NCI-H446 (cell line): ENCODE measurements around the gene DMKN.
"Not testable (repeated sequence)": the region's sequence is repeated elsewhere in the genome, so short reads cannot be mapped to it uniquely, and the experiment has no call there.

Source experiments
- DNase-seq, 2 experiments: peaks; one replicate each; lab custom pipeline; 2025; lab: John Stamatoyannopoulos, UW

DMKN gene

DNA sequence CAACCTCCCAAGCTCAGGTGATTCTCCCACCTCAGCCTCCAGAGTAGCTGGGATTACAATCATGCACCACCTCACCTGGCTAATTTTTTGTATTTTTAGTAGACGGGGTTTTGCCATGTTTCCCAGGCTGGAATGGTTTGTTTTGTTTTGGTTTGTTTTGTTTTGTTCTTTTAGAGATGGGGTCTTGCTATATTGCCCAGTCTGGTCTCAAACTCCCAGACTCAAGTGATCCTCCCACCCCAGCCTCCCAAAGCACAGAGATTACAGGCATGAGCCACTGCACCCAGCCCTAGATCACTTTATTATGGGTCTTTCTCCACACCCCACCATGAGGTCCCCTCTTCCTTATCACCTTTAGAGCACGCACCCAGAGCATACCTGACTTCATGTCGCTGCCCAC, 15.2 kb downstream of the DMKN start:
- no peak for DNase-seq

DNA sequence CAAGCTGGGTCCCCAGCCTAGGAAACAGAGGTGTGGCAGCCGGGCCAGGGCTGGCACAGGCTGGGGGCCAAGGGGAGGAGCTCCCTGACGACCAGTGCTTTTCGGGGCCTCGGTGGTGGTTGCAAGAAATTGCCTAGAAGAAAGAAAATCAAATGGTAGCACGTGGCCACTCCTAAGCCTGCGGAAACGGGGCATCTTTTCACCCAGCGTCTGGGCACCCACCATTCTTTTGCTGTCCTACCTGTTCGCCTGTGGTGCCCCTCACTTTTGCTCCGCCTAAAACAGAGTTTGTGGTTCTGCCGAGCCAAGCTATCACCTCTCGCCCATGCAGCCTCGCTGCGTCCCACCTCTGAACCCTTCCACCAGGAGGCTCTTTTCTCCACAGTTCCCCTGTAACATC, 16.0 kb downstream of the DMKN start:
- no peak for DNase-seq

- DNase-seq, result peak in 1 of 2 experiments; percentile 66
Measured at GRCh38 chr19:35495107-35496064, 18.1 kb downstream of the DMKN start.

- DNase-seq, result no peak
Measured at GRCh38 chr19:35493971-35494370, 19.5 kb downstream of the DMKN start.

- DNase-seq, result no peak
Measured at GRCh38 chr19:35491836-35492360, 21.6 kb downstream of the DMKN start.

- DNase-seq, result no peak
Measured at GRCh38 chr19:35490364-35490763, 23.1 kb downstream of the DMKN start, which contains the start of gene KRTDAP. KRTDAP (minus strand) TSS chr19:35490464; CDS start chr19:35490442, 22 bp downstream.

DNA sequence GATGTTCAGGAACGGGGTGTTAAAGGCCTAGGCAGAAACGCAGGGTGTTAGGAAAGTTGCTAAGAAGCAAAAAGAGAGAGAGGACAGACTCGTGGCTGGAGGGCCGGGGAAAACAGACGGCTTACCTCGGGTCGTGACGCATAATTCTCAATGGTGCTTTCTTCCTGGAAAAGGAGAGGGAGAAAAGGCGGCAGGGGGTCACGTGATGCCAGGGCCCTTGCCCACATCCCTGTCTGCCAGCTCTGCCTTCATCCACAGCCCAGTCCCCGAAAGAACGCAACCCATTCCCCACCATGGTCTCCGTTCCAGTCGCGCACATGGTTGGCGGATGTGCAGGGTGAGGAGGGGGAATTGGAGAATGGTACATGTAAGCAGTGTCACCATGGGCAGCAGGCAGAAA, 24.8 kb downstream of the DMKN start:
- no peak for DNase-seq

DNA sequence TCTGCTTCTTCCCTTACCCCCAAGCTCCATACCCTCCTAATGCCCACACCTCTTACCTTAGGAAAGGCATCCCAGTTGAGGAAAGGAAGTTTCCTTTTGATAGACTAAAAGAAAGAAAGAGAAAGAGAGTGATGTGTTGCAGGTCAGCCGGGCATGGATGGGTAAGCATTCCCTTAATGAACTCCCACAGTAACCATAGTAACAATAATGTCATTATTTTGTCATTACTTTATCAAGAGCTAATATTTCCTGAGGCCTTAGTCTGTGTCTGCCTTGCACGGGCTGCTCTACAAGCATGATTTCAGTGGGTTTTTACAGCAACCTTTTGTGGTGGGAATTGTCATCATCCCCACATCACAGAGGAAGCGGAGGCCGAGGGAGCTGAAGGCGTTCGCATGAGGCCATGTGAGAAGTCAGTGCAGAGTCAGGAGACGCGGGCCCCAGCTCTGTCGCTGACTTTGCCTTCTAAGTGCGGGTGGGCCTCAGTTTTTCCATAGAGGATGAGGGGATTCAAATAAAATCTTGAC, 25.7 kb downstream of the DMKN start:
- DNase-seq, result no peak

DNA sequence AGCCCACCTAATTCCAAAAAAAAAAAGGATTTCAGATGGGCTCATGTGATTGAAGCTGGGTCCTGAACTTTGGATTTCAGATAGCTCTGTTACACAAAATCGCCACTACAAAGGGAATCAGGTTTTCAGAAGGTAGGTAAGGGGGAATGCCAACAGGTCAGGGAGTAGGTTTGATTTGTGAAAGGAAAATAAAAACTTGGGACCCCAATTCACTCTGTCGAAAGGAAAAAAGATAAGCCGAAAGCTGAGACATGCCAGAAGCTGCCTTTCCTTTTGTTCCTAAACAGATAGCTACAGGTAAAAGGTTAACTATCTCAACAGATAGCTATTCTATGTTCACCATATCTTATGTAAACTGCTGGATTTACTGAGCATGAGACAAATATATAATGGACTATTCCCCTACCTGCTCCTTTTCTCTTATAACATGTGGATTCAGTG, 27.2 kb downstream of the DMKN start:
- DNase-seq, result no peak

- DNase-seq, result no peak
Measured at GRCh38 chr19:35484252-35485036, 29.0 kb downstream of the DMKN start.

DNA sequence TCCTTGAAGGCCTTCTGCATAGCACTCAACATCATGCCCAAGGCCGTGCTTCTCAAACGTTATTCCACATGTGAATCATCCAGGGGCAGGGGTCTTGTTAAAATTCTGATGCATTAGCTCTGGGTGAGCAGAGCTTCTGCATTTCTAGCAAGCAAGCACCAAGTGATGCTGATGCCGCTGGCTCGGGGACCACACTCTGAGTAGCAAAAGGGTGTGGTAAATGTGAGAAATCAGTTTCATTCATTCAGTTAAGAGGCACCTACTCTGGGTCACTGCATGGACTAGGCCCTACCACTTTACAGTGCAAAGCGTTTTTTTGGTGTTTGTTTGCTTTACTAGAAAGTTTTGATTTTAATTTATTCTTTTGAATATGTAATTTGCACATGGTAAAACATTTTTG, 30.4 kb downstream of the DMKN start:
- DNase-seq, result no peak

DNA sequence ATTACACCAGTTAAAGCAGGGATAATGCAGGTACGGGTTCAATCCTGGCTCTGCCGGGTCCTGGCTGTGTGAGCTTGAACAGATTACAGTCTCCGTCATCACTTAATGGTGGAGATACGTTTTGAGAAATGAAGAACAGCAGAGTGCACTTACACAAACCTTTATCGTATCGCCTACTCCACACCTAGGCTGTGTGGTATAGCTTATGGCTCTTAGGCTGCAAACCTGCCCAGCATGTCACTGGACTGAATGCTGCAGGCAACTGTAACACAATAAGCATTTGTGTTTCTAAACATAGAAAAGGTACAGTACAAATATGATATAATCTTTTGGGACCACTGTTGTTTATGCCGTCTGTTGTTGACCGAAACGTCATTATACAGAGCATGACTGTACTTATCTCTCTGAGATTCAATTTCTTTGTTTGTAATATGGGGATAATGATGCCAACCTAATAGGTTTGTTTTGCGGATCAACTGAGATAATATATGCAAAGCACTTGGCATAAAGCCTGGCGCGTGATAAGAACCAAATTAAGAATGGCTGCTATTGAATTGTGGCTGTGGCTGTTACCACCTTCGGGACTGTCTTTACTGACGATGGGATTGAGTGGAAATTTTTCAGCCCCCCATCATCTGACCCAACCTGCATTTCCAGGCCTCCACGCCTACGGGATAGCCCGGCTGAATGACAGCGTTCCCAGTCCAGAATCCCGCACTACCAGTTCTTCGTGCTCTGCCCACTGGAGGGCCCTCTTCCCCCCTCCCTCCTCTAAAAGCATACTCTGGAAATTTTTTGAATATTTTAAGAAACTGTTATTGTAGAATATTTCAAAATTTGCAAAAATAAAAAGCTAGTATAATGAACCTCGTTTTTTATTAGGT, 34.4 kb downstream of the DMKN start:
- DNase-seq, result no peak

- DNase-seq, result no peak
Measured at GRCh38 chr19:35476149-35476548, 37.3 kb downstream of the DMKN start.

- DNase-seq, result not testable (repeated sequence)
Measured at GRCh38 chr19:35474594-35474993, 38.9 kb downstream of the DMKN start.

- DNase-seq, result no peak
Measured at GRCh38 chr19:35474104-35474503, 39.3 kb downstream of the DMKN start.

- DNase-seq, result no peak
Measured at GRCh38 chr19:35471946-35472345, 41.5 kb downstream of the DMKN start.

DNA sequence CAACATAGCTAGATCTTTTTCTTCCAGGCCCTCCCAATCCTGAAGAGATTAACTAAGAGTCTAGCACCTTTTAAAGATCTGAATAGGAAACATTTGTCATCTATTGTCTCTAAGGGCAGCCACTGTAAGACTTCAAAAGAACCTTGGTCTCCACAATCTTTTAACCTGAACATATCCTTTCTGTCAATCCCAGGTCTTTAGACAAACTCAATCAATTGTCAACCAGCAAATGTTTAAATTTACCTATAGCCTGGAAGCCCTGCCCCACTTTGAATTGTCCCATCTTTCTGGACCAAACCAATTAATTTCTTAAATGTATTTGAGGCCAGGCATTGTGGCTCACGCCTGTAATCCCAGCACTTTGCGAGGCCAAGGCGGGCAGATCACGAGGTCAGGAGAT, 42.4 kb downstream of the DMKN start:
- not testable (repeated sequence) for DNase-seq

- no peak for DNase-seq
Measured at GRCh38 chr19:35470128-35470527, 43.3 kb downstream of the DMKN start.

DNA sequence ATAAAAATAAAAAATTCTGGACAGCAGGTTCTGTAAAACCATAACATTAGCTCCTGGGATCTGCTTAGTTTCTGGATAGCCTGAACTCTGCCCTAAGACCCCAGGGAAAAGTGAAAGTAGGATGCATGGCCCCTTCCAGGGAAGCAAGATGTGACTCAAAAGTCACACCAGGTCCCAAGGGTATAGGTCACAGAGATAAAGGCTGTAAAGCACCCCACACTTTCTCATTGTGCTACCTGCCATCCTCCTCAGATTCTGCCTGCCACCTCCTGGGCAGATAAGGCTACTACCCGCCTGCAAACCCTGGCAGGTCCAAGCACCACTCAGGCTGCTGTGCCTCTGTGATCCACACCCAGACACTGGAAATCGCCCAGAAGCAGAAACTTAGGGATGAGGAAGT, 44.8 kb downstream of the DMKN start:
- no peak for DNase-seq

- DNase-seq, result no peak
Measured at GRCh38 chr19:35466259-35466658, 47.2 kb downstream of the DMKN start.

GRCh38 chr19:35462956-35463355, 50.5 kb downstream of the DMKN start:
- DNase-seq, result not testable (repeated sequence)
